Endothelial cell of umbilical vein (primary cell): ENCODE measurements around the gene ZNF628. TPM values are rescaled to one million over a fixed set of nuclear protein-coding genes. Genes with fewer than 3 reads are reported as not detected.

Experiments
- BruUV-seq: library from RNA; stranded (reverse); fragments of 400-500 nt; replicated peaks from 2 replicates; lab custom pipeline; 2021; lab: Mats Ljungman, UMichigan
- CTCF ChIA-PET: fragments of 300-600, 350-600 bp; sonication (Branson Sonifier 250); formaldehyde crosslinking; loops from one replicate; lab custom pipeline; 2021; ENCODE audit warnings: antibody characterized with exemption, inconsistent platforms; lab: Charles Lee
- POLR2A ChIA-PET: fragments of 300-600, 350-600 bp; sonication (Branson Sonifier 250); formaldehyde crosslinking; loops from one replicate; lab custom pipeline; 2021; ENCODE audit warnings: antibody characterized with exemption, inconsistent platforms; lab: Charles Lee
- DNase-seq: peaks from one replicate; pipeline ENCODE4 v3.0.0-alpha.2; 2011; ENCODE audit warnings: low read depth, low spot score
- FAIRE-seq: peaks from 2 replicates; lab custom pipeline; 2011; peaks lifted over from hg19 to GRCh38; lab: Jason Lieb, UNC
- H2AFZ ChIP-seq: 2 replicates; pipeline ENCODE4 v1.6.0; 2012; ENCODE audit warnings: low read depth, low read length, control low read depth, inconsistent platforms
- H3K27ac ChIP-seq: 2 replicates; pipeline ENCODE4 v1.5.1; 2011; ENCODE audit warnings: low read depth, mild to moderate bottlenecking, control low read depth, low read length, moderate library complexity; ENCODE audit not compliant: insufficient read depth
- H3K27me3 ChIP-seq, 2 experiments: 2 replicates each; pipeline versions ENCODE4 v1.6.0 to v1.6.1; 2011; ENCODE audit warnings: low read length in 2 of 2, mixed read lengths in 1 of 2; ENCODE audit not compliant: control insufficient read depth in 2 of 2, insufficient read depth in 2 of 2
- H3K36me3 ChIP-seq, 2 experiments: 2 replicates in 1 of 2; 3 replicates in 1 of 2; pipeline ENCODE4 v1.5.1; 2011; ENCODE audit warnings: low read length in 2 of 2, mild to moderate bottlenecking in 1 of 2, moderate library complexity in 1 of 2; ENCODE audit not compliant: control insufficient read depth in 2 of 2, insufficient read depth in 2 of 2; ENCODE audit errors: extremely low read depth in 1 of 2
- H3K4me1 ChIP-seq: 3 replicates; pipeline ENCODE4 v1.5.1; 2011; ENCODE audit warnings: mild to moderate bottlenecking, low read length; ENCODE audit not compliant: control insufficient read depth, insufficient read depth; ENCODE audit errors: extremely low read depth
- H3K4me2 ChIP-seq: 2 replicates; pipeline ENCODE4 v1.6.1; 2011; ENCODE audit warnings: low read length, control low read depth, mixed read lengths; ENCODE audit not compliant: insufficient read depth
- H3K4me3 ChIP-seq, 3 experiments: fragments of 200-600 bp in 1 of 3; sonication (generic), shearing (Covaris generic) in 1 of 3; replicated peaks in 1 of 3; 2 replicates each; pipeline ENCODE4 v1.5.1; 2011 to 2016; ENCODE audit warnings: control low read depth in 3 of 3, low read length in 3 of 3, mild to moderate bottlenecking in 2 of 3, inconsistent platforms in 1 of 3, low read depth in 1 of 3, moderate library complexity in 1 of 3; ENCODE audit not compliant: insufficient read depth in 1 of 3
- H3K79me2 ChIP-seq: 2 replicates; pipeline ENCODE4 v1.6.0; 2012; ENCODE audit warnings: low read length, inconsistent platforms; ENCODE audit not compliant: control insufficient read depth, insufficient read depth
- H3K9ac ChIP-seq: replicated peaks from 2 replicates; pipeline ENCODE3; 2011; ENCODE audit warnings: low read length, control low read depth; ENCODE audit not compliant: insufficient read depth; ENCODE audit errors: extremely low read depth
- H3K9me1 ChIP-seq: replicated peaks from 3 replicates; pipeline ENCODE4 v1.6.0; 2011; ENCODE audit warnings: mild to moderate bottlenecking, low read length; ENCODE audit not compliant: control insufficient read depth, insufficient read depth; ENCODE audit errors: extremely low read depth
- H3K9me3 ChIP-seq: replicated peaks from 2 replicates; pipeline ENCODE4 v1.5.1; 2012; ENCODE audit warnings: low read length, inconsistent platforms; ENCODE audit not compliant: control insufficient read depth, insufficient read depth
- H4K20me1 ChIP-seq: replicated peaks from 2 replicates; pipeline ENCODE3; 2011; ENCODE audit warnings: mild to moderate bottlenecking, low read length; ENCODE audit not compliant: control insufficient read depth, insufficient read depth; ENCODE audit errors: extremely low read depth
- CTCF ChIP-seq, 2 donors: IDR thresholded peaks; 1 replicate in 1 of 2; 2 replicates in 1 of 2; pipeline ENCODE4 v1.5.1; 2011; ENCODE audit warnings: low read length in 2 of 2, mild to moderate bottlenecking in 2 of 2, moderate library complexity in 2 of 2, control low read depth in 1 of 2, inconsistent platforms in 1 of 2, low read depth in 1 of 2; ENCODE audit not compliant: insufficient read depth in 1 of 2; ENCODE audit errors: extremely low read depth in 1 of 2
- EZH2 ChIP-seq: IDR thresholded peaks from 2 replicates; pipeline ENCODE4 v1.6.1; 2012; ENCODE audit warnings: borderline replicate concordance, low read depth, mild to moderate bottlenecking, moderate library complexity, low read length, inconsistent platforms; ENCODE audit not compliant: severe bottlenecking
- FOS ChIP-seq: IDR thresholded peaks from 2 replicates; pipeline ENCODE4 v1.6.1; 2011; ENCODE audit warnings: mild to moderate bottlenecking, low read length, moderate library complexity, borderline replicate concordance; ENCODE audit not compliant: insufficient read depth
- GATA2 ChIP-seq: IDR thresholded peaks from 2 replicates; pipeline ENCODE4 v1.7.0; 2011; ENCODE audit warnings: low read depth, mild to moderate bottlenecking, moderate library complexity, mixed read lengths, low read length; ENCODE audit not compliant: insufficient read length, insufficient read depth
- JUN ChIP-seq: IDR thresholded peaks from 2 replicates; pipeline ENCODE4 v1.6.1; 2011; ENCODE audit warnings: borderline replicate concordance, low read depth; ENCODE audit not compliant: insufficient read length, insufficient read depth
- MAX ChIP-seq: IDR thresholded peaks from 2 replicates; pipeline ENCODE4 v1.6.1; 2011; ENCODE audit not compliant: insufficient read depth, insufficient read length
- MYC ChIP-seq: IDR thresholded peaks from one replicate; pipeline ENCODE4 v1.6.1; 2011; ENCODE audit warnings: mild to moderate bottlenecking, low read depth, low read length
- POLR2A ChIP-seq: IDR thresholded peaks from 2 replicates; pipeline ENCODE4 v1.6.1; 2012; ENCODE audit warnings: low read depth, mild to moderate bottlenecking, control low read depth, low read length
- POLR2AphosphoS5 ChIP-seq: IDR thresholded peaks from 2 replicates; pipeline ENCODE4 v1.6.1; 2012; ENCODE audit warnings: low read depth, mild to moderate bottlenecking, control low read depth, low read length, moderate library complexity; ENCODE audit not compliant: insufficient read depth
- dilution Hi-C: fragments of 300-500 bp; cut with MboI; formaldehyde crosslinking; loops from one replicate; pipeline ENCODE4 v1.15.0; 2019; ENCODE audit warnings: low sequenced_read_pairs; ENCODE audit not compliant: extremely low pct_ligation_motif_present
- intact Hi-C: fragments of 100-400 bp; cut with micrococcal nuclease; formaldehyde crosslinking; loops from one replicate; pipeline ENCODE4 v1.10.0; 2022
- polyA plus RNA-seq, 4 experiments: library from polyadenylated mRNA; depleted of rRNA in 3 of 4; stranded (reverse) in 3 of 4; unstranded in 1 of 4; fragments of >200 nt; gene quantifications; 2 replicates each; pipeline versions ENCODE4 v1.2.1 to v1.2.3, GENCODE V29; 2011 to 2012; ENCODE audit warnings: missing spikeins in 1 of 4
- total RNA-seq: library from RNA; stranded (reverse); gene quantifications from 2 replicates; pipeline ENCODE4 v1.2.3, GENCODE V29; 2021

ZNF628 gene
- total and polyA plus RNA-seq, 2 donors (not counting 3 experiments of a cell fraction or from before 2014, with no cell fraction given), result 2.0 to 10.4 TPM

- no peak overlapping the region for H3K9ac ChIP-seq
- ChIA-PET CTCF (no interaction called here), POLR2A (no interaction called here)
- H3K79me2 ChIP-seq, result no peaks in the 10 kb centered on the region
- no peaks in the 10 kb centered on the region for H3K36me3 ChIP-seq
- H3K4me3 ChIP-seq, result no peak overlapping the region
- DNase-seq (no peak), FAIRE-seq (no peak)
- H2AFZ ChIP-seq, result no peak overlapping the region
- intact Hi-C loops, result no loop called here
- H3K9me1 ChIP-seq, result no peaks in the 10 kb centered on the region
- no peak overlapping the region for H3K27ac ChIP-seq
- no peak for TF ChIP-seq EZH2
- no peak for TF ChIP-seq FOS
- no peak for TF ChIP-seq POLR2AphosphoS5
- no peak for TF ChIP-seq GATA2
- dilution Hi-C loops, result no loop called here
- H4K20me1 ChIP-seq, result no peaks in the 10 kb centered on the region
- H3K4me1 ChIP-seq, result no peaks in the 10 kb centered on the region
- BruUV-seq, result no TSS peak
- H3K9me3 ChIP-seq, result no peaks in the 10 kb centered on the region
- H3K27me3 ChIP-seq, result peaks cover 37 to 42% of the 10 kb centered on the region in 2 experiments
- H3K4me2 ChIP-seq, result no peak overlapping the region
Measured at GRCh38 chr19:55440411-55441105, 35.9 kb upstream of the ZNF628 start.

GRCh38 chr19:55441319-55441691 lies 35.1 kb upstream of the ZNF628 start:
- no peak overlapping the region for H3K4me3 ChIP-seq
- ChIA-PET POLR2A (no interaction called here), CTCF (no interaction called here)
- no peak overlapping the region for H3K9ac ChIP-seq
- H3K9me3 ChIP-seq, result no peaks in the 10 kb centered on the region
- H3K27ac ChIP-seq, result no peak overlapping the region
- TF ChIP-seq GATA2, result no peak
- no peak for TF ChIP-seq JUN
- no peak for TF ChIP-seq CTCF (IDR thresholded peaks at IDR 0.05; ENCODE audit: extremely low read depth in 1 of 2, insufficient read depth in 1 of 2, low read depth in 1 of 2, low read length in 2 of 2)
- no peak for TF ChIP-seq MYC
- TF ChIP-seq FOS, result no peak
- no peak for TF ChIP-seq POLR2AphosphoS5
- TF ChIP-seq MAX, result no peak
- no peak for TF ChIP-seq EZH2
- TF ChIP-seq POLR2A, result no peak
- intact Hi-C loops (no loop called here), dilution Hi-C loops (no loop called here)
- DNase-seq, result no peak
- H3K79me2 ChIP-seq, result no peaks in the 10 kb centered on the region
- BruUV-seq, result no TSS peak
- H3K4me1 ChIP-seq, result no peaks in the 10 kb centered on the region
- FAIRE-seq, result no peak
- no peaks in the 10 kb centered on the region for H3K9me1 ChIP-seq
- H2AFZ ChIP-seq, result no peak overlapping the region
- H3K4me2 ChIP-seq, result no peak overlapping the region
- H3K36me3 ChIP-seq, result no peaks in the 10 kb centered on the region
- H4K20me1 ChIP-seq, result no peaks in the 10 kb centered on the region
- peaks cover 38 to 42% of the 10 kb centered on the region in 2 experiments for H3K27me3 ChIP-seq
